Neural progenitor cell (in vitro differentiated cells): ENCODE results near the gene NINJ2. TPM values are rescaled to one million over a fixed set of nuclear protein-coding genes. Genes with fewer than 3 reads are reported as not detected.

Experiments used
- DNase-seq: peaks from one replicate; pipeline ENCODE4 v3.0.0-alpha.2; 2016; ENCODE audit warnings: low spot score
- H2AFZ ChIP-seq: fragments of 200-600 bp; sonication (generic); replicated peaks from 2 replicates; pipeline ENCODE4 v1.6.1; 2016; ENCODE audit warnings: antibody characterized with exemption
- H3F3A ChIP-seq: fragments of 200-600 bp; sonication (generic); 2 replicates; pipeline ENCODE4 v1.6.1; 2016; ENCODE audit warnings: antibody characterized with exemption, low read depth
- H3K27ac ChIP-seq: fragments of 200-600 bp; sonication (generic); 2 replicates; pipeline ENCODE4 v1.5.1; 2016; ENCODE audit warnings: mild to moderate bottlenecking
- H3K27me3 ChIP-seq: fragments of 200-600 bp; sonication (generic); 2 replicates; pipeline ENCODE4 v1.6.1; 2016; ENCODE audit warnings: mild to moderate bottlenecking, moderate library complexity
- H3K36me3 ChIP-seq: fragments of 200-600 bp; sonication (generic); 2 replicates; pipeline ENCODE4 v1.5.1; 2016
- H3K4me1 ChIP-seq: fragments of 200-600 bp; sonication (generic); 2 replicates; pipeline ENCODE4 v1.6.1; 2016; ENCODE audit warnings: mixed run types
- H3K4me2 ChIP-seq: fragments of 200-600 bp; sonication (generic); 2 replicates; pipeline ENCODE4 v1.6.1; 2016
- H3K4me3 ChIP-seq: fragments of 200-600 bp; sonication (generic); 2 replicates; pipeline ENCODE4 v1.5.1; 2016
- H3K79me2 ChIP-seq: fragments of 200-600 bp; sonication (generic); 2 replicates; pipeline ENCODE4 v1.6.1; 2016; ENCODE audit warnings: low read depth
- H3K9ac ChIP-seq: fragments of 200-600 bp; sonication (generic); 2 replicates; pipeline ENCODE4 v1.6.1; 2016
- H3K9me3 ChIP-seq: fragments of 200-600 bp; sonication (generic); 2 replicates; pipeline ENCODE4 v1.5.1; 2016; ENCODE audit warnings: low read depth
- H4K20me1 ChIP-seq: fragments of 200-600 bp; sonication (generic); 2 replicates; pipeline ENCODE4 v1.6.1; 2016; ENCODE audit warnings: low read depth
- H3K27ac Mint-ChIP-seq: 3 replicates; pipeline ENCODE4 v1.8.0; 2021; ENCODE audit warnings: mixed read lengths
- H3K27me3 Mint-ChIP-seq: 2 replicates; pipeline ENCODE4 v1.8.0; 2022; ENCODE audit warnings: low read depth, mild to moderate bottlenecking, inconsistent platforms, moderate library complexity, mixed read lengths; ENCODE audit not compliant: insufficient read depth
- H3K36me3 Mint-ChIP-seq: 3 replicates; pipeline ENCODE4 v1.8.0; 2021; ENCODE audit warnings: mixed read lengths
- H3K4me1 Mint-ChIP-seq: 3 replicates; pipeline ENCODE4 v1.8.0; 2021; ENCODE audit warnings: mixed read lengths
- H3K4me3 Mint-ChIP-seq: 3 replicates; pipeline ENCODE4 v1.8.0; 2021; ENCODE audit warnings: mild to moderate bottlenecking, moderate library complexity, mixed read lengths
- H3K9me3 Mint-ChIP-seq: 3 replicates; pipeline ENCODE4 v1.8.0; 2020; ENCODE audit warnings: mixed read lengths
- EZH2 ChIP-seq: fragments of 200-600 bp; sonication (generic); IDR thresholded peaks from 2 replicates; pipeline ENCODE4 v1.6.1; 2017; ENCODE audit warnings: antibody characterized with exemption, mild to moderate bottlenecking, moderate library complexity
- EZH2phosphoT487 ChIP-seq: fragments of 200-600 bp; sonication (generic); IDR thresholded peaks from 2 replicates; pipeline ENCODE4 v1.6.1; 2017; ENCODE audit warnings: antibody characterized with exemption
- total RNA-seq: library from RNA; depleted of rRNA; stranded (reverse); fragments of >200 nt; gene quantifications from 2 replicates; pipeline ENCODE4 v1.2.3, GENCODE V29; 2015; ENCODE audit warnings: low replicate concordance
- TF ChIP-seq, protein P1 (sequence below): fragments of 200-600 bp; sonication (generic); IDR thresholded peaks from 2 replicates; pipeline ENCODE4 v1.5.1; 2017; ENCODE audit warnings: antibody characterized with exemption, mild to moderate bottlenecking

NINJ2 gene
- total RNA-seq, 1 donor from 2014 or later: not detected

DNA sequence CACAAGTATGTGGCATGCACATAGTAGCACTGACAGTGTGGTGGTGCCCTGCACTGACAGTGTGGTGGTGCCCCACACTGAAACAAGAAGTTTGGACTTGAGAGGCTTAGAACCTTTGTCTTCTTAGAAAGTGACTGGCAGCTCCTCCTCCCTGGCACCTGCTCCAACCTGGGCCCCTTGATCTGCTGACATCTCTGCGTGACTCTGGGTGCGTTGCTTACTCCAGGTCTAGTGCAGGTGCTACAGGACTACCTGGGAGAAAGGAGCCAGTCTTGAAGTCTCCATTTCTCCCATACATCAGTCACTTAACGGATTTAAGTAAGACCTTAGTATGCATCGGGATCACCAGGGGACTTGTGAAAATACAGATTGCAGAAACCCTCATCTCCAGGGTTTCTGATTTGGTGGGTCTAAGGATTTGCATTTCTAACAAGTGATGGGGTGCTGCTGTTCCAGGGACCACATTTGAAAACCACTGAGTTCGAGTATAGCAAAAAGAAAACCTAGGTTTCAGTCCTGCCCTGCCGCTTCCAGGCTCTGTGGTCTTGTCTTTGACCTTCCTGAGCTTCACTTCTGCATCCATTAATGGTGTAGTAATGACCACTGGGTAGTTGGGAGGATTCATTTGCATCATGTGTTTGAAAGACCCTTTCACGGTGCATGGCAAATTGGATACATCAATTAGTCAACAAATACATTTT is 15.7 kb downstream of the NINJ2 start:
- Histone ChIP-seq H3K4me3 (no peak overlapping the region), H3K27ac (no peak overlapping the region), H3F3A (peaks cover 8% of the 10 kb centered on the region), H2AFZ (no peak overlapping the region), H3K9ac (no peak overlapping the region), H3K27me3 (peaks cover 10% of the 10 kb centered on the region), H3K79me2 (no peaks in the 10 kb centered on the region), H3K36me3 (no peaks in the 10 kb centered on the region), H4K20me1 (no peaks in the 10 kb centered on the region), H3K9me3 (no peaks in the 10 kb centered on the region), H3K4me1 (peaks cover 6% of the 10 kb centered on the region), H3K4me2 (no peak overlapping the region)
- no peak for DNase-seq
- H3K27ac Mint-ChIP-seq: no peak overlapping the region
- H3K27me3 Mint-ChIP-seq: peaks cover 5% of the 10 kb centered on the region
- TF ChIP-seq, protein P1, sequence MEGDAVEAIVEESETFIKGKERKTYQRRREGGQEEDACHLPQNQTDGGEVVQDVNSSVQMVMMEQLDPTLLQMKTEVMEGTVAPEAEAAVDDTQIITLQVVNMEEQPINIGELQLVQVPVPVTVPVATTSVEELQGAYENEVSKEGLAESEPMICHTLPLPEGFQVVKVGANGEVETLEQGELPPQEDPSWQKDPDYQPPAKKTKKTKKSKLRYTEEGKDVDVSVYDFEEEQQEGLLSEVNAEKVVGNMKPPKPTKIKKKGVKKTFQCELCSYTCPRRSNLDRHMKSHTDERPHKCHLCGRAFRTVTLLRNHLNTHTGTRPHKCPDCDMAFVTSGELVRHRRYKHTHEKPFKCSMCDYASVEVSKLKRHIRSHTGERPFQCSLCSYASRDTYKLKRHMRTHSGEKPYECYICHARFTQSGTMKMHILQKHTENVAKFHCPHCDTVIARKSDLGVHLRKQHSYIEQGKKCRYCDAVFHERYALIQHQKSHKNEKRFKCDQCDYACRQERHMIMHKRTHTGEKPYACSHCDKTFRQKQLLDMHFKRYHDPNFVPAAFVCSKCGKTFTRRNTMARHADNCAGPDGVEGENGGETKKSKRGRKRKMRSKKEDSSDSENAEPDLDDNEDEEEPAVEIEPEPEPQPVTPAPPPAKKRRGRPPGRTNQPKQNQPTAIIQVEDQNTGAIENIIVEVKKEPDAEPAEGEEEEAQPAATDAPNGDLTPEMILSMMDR: no peak
- TF ChIP-seq EZH2 (no peak), EZH2phosphoT487 (no peak)
- no peak overlapping the region for H3K4me3 Mint-ChIP-seq
- peaks cover 3% of the 10 kb centered on the region for H3K9me3 Mint-ChIP-seq
- peaks cover 17% of the 10 kb centered on the region for H3K4me1 Mint-ChIP-seq
- H3K36me3 Mint-ChIP-seq: no peaks in the 10 kb centered on the region

DNA sequence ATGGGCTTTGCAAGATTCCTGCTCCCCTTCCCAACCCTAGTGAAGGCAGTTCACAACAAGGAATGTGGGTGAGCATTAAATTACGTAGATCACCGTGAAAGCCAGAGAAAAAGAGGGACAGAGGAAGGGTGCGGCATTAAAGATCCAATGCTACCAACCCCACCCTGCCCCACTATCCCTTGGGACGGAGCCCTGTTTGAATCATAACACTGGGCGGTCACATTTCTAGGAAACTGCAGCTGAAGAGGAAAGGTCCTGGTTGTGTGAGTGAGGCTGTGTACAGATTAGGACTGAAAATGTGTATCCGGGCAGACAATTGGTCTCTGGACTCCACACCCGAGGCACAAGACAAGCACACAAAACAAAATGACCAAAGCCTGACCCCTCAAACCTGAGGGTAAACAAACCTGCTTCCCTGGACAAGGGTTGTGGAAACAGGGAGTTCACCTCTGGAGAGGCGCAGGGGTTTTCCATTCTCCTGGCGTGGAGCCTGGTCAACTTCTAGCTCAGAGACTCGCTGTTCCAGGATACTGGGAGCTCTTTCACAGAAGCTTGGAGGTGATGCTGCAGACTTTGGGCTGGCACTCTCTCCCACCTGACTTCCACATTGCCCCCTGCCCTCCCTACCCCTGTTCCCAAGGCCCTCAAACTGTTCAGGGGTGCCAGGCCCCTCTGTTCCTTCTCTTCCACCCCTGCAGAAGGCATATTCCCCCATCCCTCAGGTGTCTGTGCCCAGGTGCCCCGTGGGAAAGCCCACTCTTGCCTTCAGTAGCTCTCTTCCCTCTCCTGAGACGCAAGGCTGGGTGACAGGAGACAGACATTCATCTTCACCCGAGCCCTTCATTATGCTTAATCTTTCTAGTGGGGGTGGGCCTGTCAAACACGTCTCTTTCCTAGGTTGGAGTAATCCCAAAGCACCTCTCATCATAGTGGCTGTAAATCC is 16.5 kb downstream of the NINJ2 start:
- H3F3A ChIP-seq: peaks cover 12% of the 10 kb centered on the region
- no peak overlapping the region for H3K4me3 Mint-ChIP-seq
- H4K20me1 ChIP-seq: no peaks in the 10 kb centered on the region
- no peak for DNase-seq
- peaks cover 10% of the 10 kb centered on the region for H3K27me3 ChIP-seq
- H3K36me3 ChIP-seq: no peaks in the 10 kb centered on the region
- H3K9me3 ChIP-seq: no peaks in the 10 kb centered on the region
- H3K36me3 Mint-ChIP-seq: no peaks in the 10 kb centered on the region
- no peak overlapping the region for H2AFZ ChIP-seq
- H3K9me3 Mint-ChIP-seq: peaks cover 3% of the 10 kb centered on the region
- H3K4me1 ChIP-seq: peaks cover 6% of the 10 kb centered on the region
- H3K4me1 Mint-ChIP-seq: peaks cover 20% of the 10 kb centered on the region
- no peak overlapping the region for H3K9ac ChIP-seq
- TF ChIP-seq, protein P1: no peak
- TF ChIP-seq EZH2phosphoT487 (no peak), EZH2 (no peak)
- no peak overlapping the region for H3K27ac ChIP-seq
- H3K4me2 ChIP-seq: no peak overlapping the region
- no peaks in the 10 kb centered on the region for H3K79me2 ChIP-seq
- H3K27me3 Mint-ChIP-seq: peaks cover 5% of the 10 kb centered on the region
- H3K27ac Mint-ChIP-seq: no peak overlapping the region
- no peak overlapping the region for H3K4me3 ChIP-seq

DNA sequence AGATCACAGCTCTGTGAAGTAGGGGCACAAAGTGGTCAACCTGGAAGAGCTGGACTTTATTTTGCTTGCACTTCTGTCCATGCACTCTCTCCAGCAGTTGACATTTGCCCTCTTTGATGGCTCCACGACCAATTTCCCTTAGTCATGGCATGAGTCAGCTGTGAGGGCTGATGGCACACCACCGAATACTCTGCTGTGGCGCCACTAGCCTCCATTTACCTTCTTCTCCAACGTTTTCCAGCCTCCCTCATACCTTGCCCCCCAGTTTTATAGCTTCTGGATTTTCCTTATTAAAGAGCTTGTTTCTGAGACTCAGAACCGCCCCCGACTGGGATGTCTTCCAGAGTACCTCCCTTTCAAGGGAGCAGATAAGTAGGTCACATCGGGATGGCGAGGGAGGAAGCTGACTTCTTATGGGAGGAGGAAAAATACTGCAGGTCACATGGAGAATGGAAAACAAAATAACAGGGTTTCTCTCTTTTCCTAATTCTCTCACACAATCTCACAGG is 17.6 kb downstream of the NINJ2 start:
- no peaks in the 10 kb centered on the region for H3K36me3 ChIP-seq
- peaks cover 10% of the 10 kb centered on the region for H3K27me3 ChIP-seq
- H3K4me1 ChIP-seq: peaks cover 6% of the 10 kb centered on the region
- no peak overlapping the region for H2AFZ ChIP-seq
- no peak for DNase-seq
- Mint-ChIP-seq H3K4me3 (no peak overlapping the region), H3K9me3 (no peaks in the 10 kb centered on the region), H3K36me3 (no peaks in the 10 kb centered on the region), H3K27ac (no peak overlapping the region), H3K4me1 (peaks cover 20% of the 10 kb centered on the region), H3K27me3 (peaks cover 5% of the 10 kb centered on the region)
- no peaks in the 10 kb centered on the region for H3K79me2 ChIP-seq
- no peak overlapping the region for H3K27ac ChIP-seq
- H4K20me1 ChIP-seq: no peaks in the 10 kb centered on the region
- H3K9me3 ChIP-seq: no peaks in the 10 kb centered on the region
- H3K9ac ChIP-seq: no peak overlapping the region
- H3K4me2 ChIP-seq: no peak overlapping the region
- H3F3A ChIP-seq: peaks cover 12% of the 10 kb centered on the region
- H3K4me3 ChIP-seq: no peak overlapping the region
- no peak for TF ChIP-seq EZH2phosphoT487
- TF ChIP-seq EZH2: no peak
- TF ChIP-seq, protein P1: no peak
